Activated B cell treated with CpG ODN at 0.5 μM for 24 hours (primary cell): ENCODE measurements around the gene VAV2. TPM values are rescaled to one million over a fixed set of nuclear protein-coding genes. Genes with fewer than 3 reads are reported as not detected.
A peak's percentile ranks its signal among the peaks of the same experiment; 100 is the strongest.

Experiments used
- ATAC-seq: fragments of 200-7000 bp; cut with Tn5 transposase; one replicate; pipeline ENCODE4 v1.10.0; 2021; ENCODE audit warnings: low read depth, mild to moderate bottlenecking, moderate library complexity
- CTCF ChIA-PET: fragments of 350-600 bp; sonication (Branson Sonifier 250); formaldehyde crosslinking; loops from one replicate; lab custom pipeline; 2021; ENCODE audit warnings: antibody characterized with exemption; lab: Charles Lee
- POLR2A ChIA-PET: fragments of 350-600 bp; sonication (Branson Sonifier 250); formaldehyde crosslinking; loops from one replicate; lab custom pipeline; 2021; ENCODE audit warnings: antibody characterized with exemption; lab: Charles Lee
- DNase-seq: peaks from one replicate; pipeline ENCODE4 v3.0.0; 2022
- H3K27ac Mint-ChIP-seq: one replicate; pipeline ENCODE4 v1.8.0; 2020; ENCODE audit warnings: mixed read lengths
- H3K27me3 Mint-ChIP-seq: one replicate; pipeline ENCODE4 v1.8.0; 2021; ENCODE audit warnings: mixed read lengths
- H3K36me3 Mint-ChIP-seq: one replicate; pipeline ENCODE4 v1.8.0; 2021; ENCODE audit warnings: low read depth, mixed read lengths
- H3K4me1 Mint-ChIP-seq: one replicate; pipeline ENCODE4 v1.8.0; 2021; ENCODE audit warnings: mixed read lengths
- H3K4me3 Mint-ChIP-seq: one replicate; pipeline ENCODE4 v1.8.0; 2020; ENCODE audit warnings: mild to moderate bottlenecking, mixed read lengths
- H3K9me3 Mint-ChIP-seq: one replicate; pipeline ENCODE4 v1.8.0; 2020; ENCODE audit warnings: mixed read lengths
- intact Hi-C: fragments of 100-400 bp; cut with micrococcal nuclease; formaldehyde crosslinking; loops from one replicate; pipeline ENCODE4 v1.15.1; 2024
- total RNA-seq: library from RNA; stranded (reverse); gene quantifications from 2 replicates; pipeline ENCODE4 v1.2.3, GENCODE V29; 2022
- TF ChIP-seq, protein P1 (sequence below): fragments of 200-600 bp; IDR thresholded peaks from one replicate; pipeline ENCODE4 v1.8.0; 2022; ENCODE audit warnings: antibody characterized with exemption, mild to moderate bottlenecking

Gene VAV2
- total RNA-seq, 1 donor from 2014 or later = 99.6 TPM

DNA sequence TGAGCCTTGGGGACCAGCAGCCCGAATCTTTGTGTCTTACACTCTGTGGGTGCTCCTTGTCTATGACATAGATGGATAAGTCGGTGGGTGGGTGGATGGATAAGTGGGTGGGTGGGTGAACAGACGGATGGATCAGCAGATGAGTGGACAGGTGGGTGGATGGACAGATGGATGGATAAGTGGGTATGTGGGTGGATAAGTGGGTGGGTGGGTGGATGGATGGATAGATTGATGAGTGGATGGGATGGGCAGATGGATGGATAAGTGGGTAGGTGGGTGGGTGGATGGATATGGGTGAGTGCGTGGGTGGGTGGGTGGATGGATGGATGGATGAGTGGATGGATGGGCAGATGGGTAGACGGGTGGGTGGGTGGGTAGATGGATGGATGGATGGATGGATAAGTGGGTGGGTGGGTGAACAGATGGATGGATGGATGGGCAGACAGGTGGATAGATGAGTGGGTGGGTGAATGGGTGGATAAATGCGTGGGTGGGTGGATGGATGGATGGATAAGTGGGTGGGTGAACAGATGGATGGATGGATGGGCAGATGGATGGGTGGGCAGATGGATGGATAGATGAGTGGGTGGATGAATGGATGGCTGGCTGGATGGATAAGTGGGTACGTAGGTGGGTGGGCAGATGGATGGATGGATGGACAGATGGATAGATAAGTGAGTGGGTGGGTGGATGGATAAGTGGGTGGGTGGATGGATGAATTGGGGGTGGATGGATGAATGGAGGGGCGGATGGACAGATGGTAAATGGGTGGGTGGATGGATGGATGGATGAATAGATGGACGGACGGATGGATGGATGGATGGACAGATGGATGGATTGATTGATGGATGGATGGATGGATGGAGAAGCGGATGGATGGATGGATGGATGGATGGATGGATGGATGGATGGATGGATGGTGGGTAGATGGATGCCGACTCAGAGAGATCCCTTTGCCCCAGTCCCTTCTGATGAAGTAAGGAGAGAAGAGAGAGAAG, 121.2 kb downstream of the VAV2 start:
- H3K36me3 Mint-ChIP-seq = peaks cover 20% of the 10 kb centered on the region
- no peaks in the 10 kb centered on the region for H3K9me3 Mint-ChIP-seq
- intact Hi-C loops = loop anchor here (5.0 to 10.0 kb wide), 2 partner anchors 86 to 121 kb away; partner anchors contain the start of gene VAV2
- no peak for DNase-seq
- TF ChIP-seq, protein P1, sequence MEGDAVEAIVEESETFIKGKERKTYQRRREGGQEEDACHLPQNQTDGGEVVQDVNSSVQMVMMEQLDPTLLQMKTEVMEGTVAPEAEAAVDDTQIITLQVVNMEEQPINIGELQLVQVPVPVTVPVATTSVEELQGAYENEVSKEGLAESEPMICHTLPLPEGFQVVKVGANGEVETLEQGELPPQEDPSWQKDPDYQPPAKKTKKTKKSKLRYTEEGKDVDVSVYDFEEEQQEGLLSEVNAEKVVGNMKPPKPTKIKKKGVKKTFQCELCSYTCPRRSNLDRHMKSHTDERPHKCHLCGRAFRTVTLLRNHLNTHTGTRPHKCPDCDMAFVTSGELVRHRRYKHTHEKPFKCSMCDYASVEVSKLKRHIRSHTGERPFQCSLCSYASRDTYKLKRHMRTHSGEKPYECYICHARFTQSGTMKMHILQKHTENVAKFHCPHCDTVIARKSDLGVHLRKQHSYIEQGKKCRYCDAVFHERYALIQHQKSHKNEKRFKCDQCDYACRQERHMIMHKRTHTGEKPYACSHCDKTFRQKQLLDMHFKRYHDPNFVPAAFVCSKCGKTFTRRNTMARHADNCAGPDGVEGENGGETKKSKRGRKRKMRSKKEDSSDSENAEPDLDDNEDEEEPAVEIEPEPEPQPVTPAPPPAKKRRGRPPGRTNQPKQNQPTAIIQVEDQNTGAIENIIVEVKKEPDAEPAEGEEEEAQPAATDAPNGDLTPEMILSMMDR = no peak
- ATAC-seq = no peak
- POLR2A ChIA-PET = interaction anchor here (0.6 to 1.4 kb wide), 4 partner anchors 8 to 123 kb away, joined by 3 to 5 read pairs (median 3); no protein-coding TSS in a partner anchor
- peak overlapping the region; percentile 6 for H3K4me3 Mint-ChIP-seq
- peaks cover 42% of the 10 kb centered on the region for H3K4me1 Mint-ChIP-seq
- peak overlapping the region; percentile 59 for H3K27ac Mint-ChIP-seq
- no peaks in the 10 kb centered on the region for H3K27me3 Mint-ChIP-seq
- CTCF ChIA-PET = interaction anchor here (1.4 kb wide), 1 partner anchor 89 kb away, joined by 9 read pairs; no protein-coding TSS in a partner anchor

DNA sequence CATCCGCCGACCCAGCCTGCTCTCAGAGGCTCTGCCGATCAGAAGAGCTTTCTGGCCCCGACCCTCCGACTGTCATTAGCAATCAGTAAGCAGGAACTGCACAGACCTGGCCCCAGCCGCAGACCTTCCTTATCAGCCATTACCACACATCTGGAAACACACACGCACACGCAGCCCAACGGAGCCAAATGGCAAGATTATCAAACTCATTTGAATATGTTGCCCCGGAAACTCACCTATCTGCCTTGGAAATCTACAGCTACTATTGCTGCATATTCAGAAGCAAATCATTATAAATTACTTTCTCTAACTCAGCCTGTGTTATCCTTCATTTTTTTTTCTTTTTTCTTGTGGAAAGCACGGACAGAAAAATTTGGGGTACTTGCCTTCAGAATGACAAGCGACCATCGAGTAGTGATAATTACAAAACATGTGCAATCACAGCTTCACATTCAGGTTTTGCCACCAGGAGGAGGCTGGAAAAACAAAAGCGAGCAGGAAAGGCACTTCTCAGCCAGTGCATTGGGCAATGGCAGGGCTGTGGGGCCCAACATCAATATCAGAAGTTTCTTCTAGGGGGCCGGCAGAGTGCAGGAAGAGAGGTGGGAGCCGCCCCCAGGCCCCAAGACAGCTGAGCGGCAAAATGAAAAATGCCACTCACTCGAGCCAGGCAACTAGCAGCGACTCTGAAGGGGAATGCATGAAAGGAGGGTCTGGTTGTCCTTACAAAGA, 122.3 kb downstream of the VAV2 start:
- Mint-ChIP-seq H3K27ac (peak overlapping the region; percentile 59), H3K27me3 (no peaks in the 10 kb centered on the region), H3K9me3 (peaks cover 5% of the 10 kb centered on the region), H3K36me3 (peaks cover 28% of the 10 kb centered on the region), H3K4me3 (peak overlapping the region; percentile 6), H3K4me1 (peaks cover 45% of the 10 kb centered on the region)
- ChIA-PET CTCF (interaction anchor here (1.0 to 1.4 kb wide), 3 partner anchors 87 to 124 kb away, joined by 3 to 9 read pairs (median 5); no protein-coding TSS in a partner anchor), POLR2A (interaction anchor here (0.6 to 1.4 kb wide), 5 partner anchors 9 to 124 kb away, joined by 3 to 5 read pairs (median 3); no protein-coding TSS in a partner anchor)
- TF ChIP-seq, protein P1 = no peak
- ATAC-seq (peak; percentile 69), DNase-seq (no peak)
- intact Hi-C loops = loop anchor here (5.0 to 10.0 kb wide), 3 partner anchors 43 to 122 kb away; partner anchors contain the start of gene VAV2

DNA sequence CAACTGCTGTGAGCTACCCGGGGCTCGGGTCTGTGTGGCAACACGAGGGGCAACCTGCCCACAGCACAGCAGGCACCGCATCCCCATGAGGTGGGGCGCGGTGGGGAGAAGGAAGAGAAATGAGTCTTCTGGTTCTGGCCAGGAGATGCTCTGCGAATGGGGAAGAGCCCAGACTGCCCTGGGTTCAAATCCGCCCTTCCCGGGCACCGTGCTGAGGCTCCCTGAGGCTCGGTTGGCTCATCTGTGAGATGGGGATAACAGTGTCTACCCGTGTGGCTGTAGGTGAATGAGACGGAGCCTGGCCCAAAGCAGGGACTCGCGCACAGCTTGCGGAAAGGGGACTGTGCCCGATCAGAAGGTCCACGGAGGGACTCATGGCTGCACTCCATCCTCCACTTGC, 123.9 kb downstream of the VAV2 start:
- DNase-seq (no peak), ATAC-seq (no peak)
- Mint-ChIP-seq H3K4me1 (peaks cover 42% of the 10 kb centered on the region), H3K9me3 (peaks cover 5% of the 10 kb centered on the region), H3K36me3 (peaks cover 34% of the 10 kb centered on the region), H3K27ac (no peak overlapping the region), H3K27me3 (no peaks in the 10 kb centered on the region), H3K4me3 (no peak overlapping the region)
- intact Hi-C loops = loop anchor here (5.0 kb wide), 1 partner anchor 41 kb away; no protein-coding TSS in a partner anchor
- ChIA-PET CTCF (interaction anchor here (1.0 kb wide), 1 partner anchor 126 kb away, joined by 3 read pairs; no protein-coding TSS in a partner anchor), POLR2A (no interaction called here)
- TF ChIP-seq, protein P1 = no peak

DNA sequence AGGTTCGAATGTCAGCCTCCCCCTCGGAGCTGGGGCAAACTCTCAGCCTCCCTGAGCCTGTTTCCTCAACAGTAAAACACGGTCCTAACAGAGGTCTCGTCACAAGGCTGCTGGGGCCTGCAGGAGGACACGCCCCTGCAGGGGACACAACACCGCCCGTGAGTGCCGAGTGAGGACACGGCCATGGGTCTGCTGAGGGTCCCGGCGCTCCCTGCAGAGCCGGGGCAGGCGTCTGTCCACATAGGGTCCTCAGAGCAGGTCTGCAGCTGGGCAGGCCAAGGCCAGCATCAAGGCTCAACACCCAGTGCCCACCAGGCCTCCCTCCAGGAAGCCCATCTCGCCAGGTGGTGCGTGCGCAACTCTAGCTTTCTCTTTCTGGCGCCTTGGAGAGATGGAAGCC, 125.2 kb downstream of the VAV2 start:
- intact Hi-C loops = loop anchor here (5.0 kb wide), 1 partner anchor 40 kb away; no protein-coding TSS in a partner anchor
- ATAC-seq (no peak), DNase-seq (no peak)
- ChIA-PET CTCF (no interaction called here), POLR2A (no interaction called here)
- TF ChIP-seq, protein P1 = no peak
- Mint-ChIP-seq H3K4me3 (no peak overlapping the region), H3K27me3 (no peaks in the 10 kb centered on the region), H3K4me1 (peaks cover 51% of the 10 kb centered on the region), H3K36me3 (peaks cover 39% of the 10 kb centered on the region), H3K9me3 (peaks cover 5% of the 10 kb centered on the region), H3K27ac (no peak overlapping the region)
